Keratinocyte (primary cell): Measurements from ENCODE around the gene C7orf25. TPM values are rescaled to one million over a fixed set of nuclear protein-coding genes. Genes with fewer than 3 reads are reported as not detected.

Experiments used
- DNase-seq: peaks from one replicate; pipeline ENCODE4 v3.0.0-alpha.2; 2011; ENCODE audit warnings: low read depth, missing footprints, low spot score
- FAIRE-seq: peaks from 2 replicates; lab custom pipeline; 2011; peaks lifted over from hg19 to GRCh38; lab: Jason Lieb, UNC
- H2AFZ ChIP-seq: 2 replicates; pipeline ENCODE4 v1.6.0; 2012; ENCODE audit warnings: low read length, control low read depth, inconsistent platforms; ENCODE audit not compliant: control insufficient read depth
- H3K27ac ChIP-seq: 2 replicates; pipeline ENCODE4 v1.5.1; 2011; ENCODE audit warnings: low read length; ENCODE audit not compliant: control insufficient read depth, insufficient read depth
- H3K27me3 ChIP-seq: 3 replicates; pipeline ENCODE4 v1.6.0; 2011; ENCODE audit warnings: low read length; ENCODE audit not compliant: control insufficient read depth, insufficient read depth; ENCODE audit errors: extremely low read depth
- H3K36me3 ChIP-seq, 2 experiments: 2 replicates in 1 of 2; 3 replicates in 1 of 2; pipeline ENCODE4 v1.5.1; 2011; ENCODE audit warnings: low read length in 2 of 2, mild to moderate bottlenecking in 1 of 2; ENCODE audit not compliant: control insufficient read depth in 2 of 2, insufficient read depth in 2 of 2; ENCODE audit errors: extremely low read depth in 1 of 2
- H3K4me1 ChIP-seq: 3 replicates; pipeline ENCODE4 v1.5.1; 2011; ENCODE audit warnings: low read length; ENCODE audit not compliant: control insufficient read depth, insufficient read depth; ENCODE audit errors: extremely low read depth
- H3K4me2 ChIP-seq: 3 replicates; pipeline ENCODE4 v1.6.0; 2011; ENCODE audit warnings: low read depth, low read length; ENCODE audit not compliant: control insufficient read depth, insufficient read depth; ENCODE audit errors: extremely low read depth
- H3K4me3 ChIP-seq, 3 experiments: fragments of 200-600 bp in 1 of 3; sonication (generic) in 1 of 3; 2 replicates in 2 of 3; 3 replicates in 1 of 3; pipeline ENCODE4 v1.5.1; 2011 to 2016; ENCODE audit warnings: low read length in 3 of 3, mild to moderate bottlenecking in 3 of 3, control low read depth in 2 of 3, inconsistent platforms in 1 of 3, low read depth in 1 of 3, mixed read lengths in 1 of 3, mixed run types in 1 of 3, moderate library complexity in 1 of 3; ENCODE audit not compliant: control insufficient read depth in 2 of 3, insufficient read depth in 2 of 3; ENCODE audit errors: extremely low read depth in 1 of 3
- H3K79me2 ChIP-seq: 2 replicates; pipeline ENCODE4 v1.6.0; 2012; ENCODE audit warnings: low read length; ENCODE audit not compliant: control insufficient read depth, insufficient read depth
- H3K9ac ChIP-seq: 3 replicates; pipeline ENCODE4 v1.6.0; 2011; ENCODE audit warnings: low read length; ENCODE audit not compliant: control insufficient read depth, insufficient read depth; ENCODE audit errors: extremely low read depth
- H3K9me1 ChIP-seq: 3 replicates; pipeline ENCODE4 v1.6.0; 2011; ENCODE audit warnings: low read length; ENCODE audit not compliant: control insufficient read depth, insufficient read depth; ENCODE audit errors: extremely low read depth
- H3K9me3 ChIP-seq: 2 replicates; pipeline ENCODE4 v1.5.1; 2012; ENCODE audit warnings: low read depth, low read length; ENCODE audit not compliant: control insufficient read depth
- H4K20me1 ChIP-seq: 3 replicates; pipeline ENCODE4 v1.6.0; 2011; ENCODE audit warnings: low read length; ENCODE audit not compliant: control insufficient read depth, insufficient read depth; ENCODE audit errors: extremely low read depth
- CTCF ChIP-seq, 3 experiments: IDR thresholded peaks in 1 of 3; conservative IDR thresholded peaks in 1 of 3; optimal IDR thresholded peaks in 1 of 3; 2 replicates in 2 of 3; 3 replicates in 1 of 3; pipeline versions ENCODE3 to v1.5.1; 2011; ENCODE audit warnings: low read length in 3 of 3, mild to moderate bottlenecking in 3 of 3, moderate library complexity in 2 of 3, control low read depth in 1 of 3, inconsistent platforms in 1 of 3; ENCODE audit not compliant: insufficient read depth in 2 of 3; ENCODE audit errors: extremely low read depth in 1 of 3
- EZH2 ChIP-seq: IDR thresholded peaks from one replicate; pipeline ENCODE4 v1.6.1; 2012; ENCODE audit warnings: inconsistent platforms, mild to moderate bottlenecking, low read length, moderate library complexity
- dilution Hi-C: fragments of 300-500 bp; cut with MboI; formaldehyde crosslinking; loops from one replicate; pipeline ENCODE4 v1.7.0; 2020; ENCODE audit warnings: low sequenced_read_pairs; ENCODE audit not compliant: extremely low pct_ligation_motif_present
- polyA plus RNA-seq, 5 experiments: library from polyadenylated mRNA; depleted of rRNA in 3 of 5; stranded (reverse) in 3 of 5; stranded (forward) in 1 of 5; unstranded in 1 of 5; fragments of >200 nt; gene quantifications; 1 replicate in 1 of 5; 2 replicates in 3 of 5; 3 replicates in 1 of 5; pipeline versions ENCODE4 v1.2.1 to v1.2.3, GENCODE V29; 2011 to 2012; ENCODE audit warnings: missing spikeins in 2 of 5, low read depth in 1 of 5, low replicate concordance in 1 of 5

The C7orf25 gene
- polyA plus RNA-seq, 1 donor (not counting 4 experiments of a cell fraction or from before 2014, with no cell fraction given): 3.1 TPM

- Histone ChIP-seq H3K4me1 (no peaks in the 10 kb centered on the region), H3K9me3 (no peaks in the 10 kb centered on the region), H3K27me3 (no peaks in the 10 kb centered on the region), H3K27ac (no peak overlapping the region), H3K36me3 (no peaks in the 10 kb centered on the region), H3K4me3 (no peak overlapping the region), H2AFZ (no peak overlapping the region), H4K20me1 (no peaks in the 10 kb centered on the region), H3K4me2 (no peak overlapping the region), H3K79me2 (no peaks in the 10 kb centered on the region), H3K9ac (no peak overlapping the region), H3K9me1 (no peaks in the 10 kb centered on the region)
- no peak for DNase-seq
- FAIRE-seq: no peak
- dilution Hi-C loops: no loop called here
- TF ChIP-seq EZH2 (no peak), CTCF (optimal IDR thresholded peaks at IDR 0.05 in 1 of 3, IDR thresholded peaks at IDR 0.05 in 1 of 3, conservative IDR thresholded peaks at IDR 0.05 in 1 of 3; ENCODE audit: extremely low read depth in 1 of 3, insufficient read depth in 2 of 3, low read length in 3 of 3) (no peak)
These were observed 40.5 kb upstream of the C7orf25 start for GRCh38 chr7:42952328-42952727.

GRCh38 chr7:42950417-42950816, 38.5 kb upstream of the C7orf25 start:
- H3K9me1 ChIP-seq: no peaks in the 10 kb centered on the region
- no peaks in the 10 kb centered on the region for H3K9me3 ChIP-seq
- H2AFZ ChIP-seq: no peak overlapping the region
- FAIRE-seq (no peak), DNase-seq (no peak)
- dilution Hi-C loops: no loop called here
- no peak overlapping the region for H3K4me2 ChIP-seq
- no peak for TF ChIP-seq EZH2
- no peak for TF ChIP-seq CTCF (optimal IDR thresholded peaks at IDR 0.05 in 1 of 3, IDR thresholded peaks at IDR 0.05 in 1 of 3, conservative IDR thresholded peaks at IDR 0.05 in 1 of 3; ENCODE audit: extremely low read depth in 1 of 3, insufficient read depth in 2 of 3, low read length in 3 of 3)
- no peaks in the 10 kb centered on the region for H3K36me3 ChIP-seq
- no peak overlapping the region for H3K4me3 ChIP-seq
- H4K20me1 ChIP-seq: no peaks in the 10 kb centered on the region
- H3K27me3 ChIP-seq: no peaks in the 10 kb centered on the region
- no peak overlapping the region for H3K27ac ChIP-seq
- H3K79me2 ChIP-seq: no peaks in the 10 kb centered on the region
- no peaks in the 10 kb centered on the region for H3K4me1 ChIP-seq
- no peak overlapping the region for H3K9ac ChIP-seq
